GM18868 (cell line): ENCODE data around the gene TMBIM4.
"Not testable (repeated sequence)": the region's sequence is repeated elsewhere in the genome, so short reads cannot be mapped to it uniquely, and the experiment has no call there.

ENCODE experiments used
- ATAC-seq: cut with Tn5 transposase; IDR thresholded peaks from one replicate; pipeline ENCODE4 v1.9.1; 2021; ENCODE audit warnings: mild to moderate bottlenecking, moderate library complexity; ENCODE audit not compliant: unreplicated experiment

The TMBIM4 gene, protein sequence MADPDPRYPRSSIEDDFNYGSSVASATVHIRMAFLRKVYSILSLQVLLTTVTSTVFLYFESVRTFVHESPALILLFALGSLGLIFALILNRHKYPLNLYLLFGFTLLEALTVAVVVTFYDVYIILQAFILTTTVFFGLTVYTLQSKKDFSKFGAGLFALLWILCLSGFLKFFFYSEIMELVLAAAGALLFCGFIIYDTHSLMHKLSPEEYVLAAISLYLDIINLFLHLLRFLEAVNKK

GRCh38 chr12:66169221-66170170 lies at the start of gene TMBIM4:
Gene TMBIM4 (minus strand): TSS chr12:66169996. CDS start chr12:66169951, 45 bp downstream.
- peak; percentile 78 for ATAC-seq

DNA sequence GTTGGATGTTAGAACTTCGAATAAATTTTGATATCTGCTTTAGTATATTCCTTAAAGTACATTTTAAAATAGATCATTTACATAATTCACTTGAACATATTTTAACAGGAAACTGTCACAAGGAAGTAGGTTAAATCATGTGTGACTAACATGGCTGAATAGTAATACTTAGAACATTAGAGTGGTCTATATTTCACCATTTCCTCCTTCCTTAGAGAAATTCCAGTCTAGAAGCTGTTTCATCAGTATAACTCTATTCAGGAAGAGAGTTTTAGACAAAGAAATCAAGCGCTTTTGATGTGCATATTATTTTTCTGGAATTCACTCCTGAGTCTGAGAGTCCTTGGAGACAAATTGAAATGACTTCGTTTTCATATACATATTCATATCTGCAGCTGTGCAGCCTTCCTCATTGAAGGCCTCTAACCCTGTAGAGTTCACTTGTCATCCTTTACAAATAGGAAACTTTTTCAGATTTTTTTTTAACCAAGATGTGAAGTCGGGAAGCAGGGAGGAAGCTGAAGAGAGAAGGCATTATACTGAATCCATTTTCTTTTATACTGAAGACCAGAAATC lies 47.6 kb upstream of the TMBIM4 start:
- ATAC-seq: no peak

- ATAC-seq: not testable (repeated sequence)
Measured at GRCh38 chr12:66213011-66213410, 43.2 kb upstream of the TMBIM4 start.

GRCh38 chr12:66211573-66211972 lies 41.8 kb upstream of the TMBIM4 start:
- not testable (repeated sequence) for ATAC-seq

GRCh38 chr12:66210840-66211239 lies 41.0 kb upstream of the TMBIM4 start:
- ATAC-seq: no peak

- no peak for ATAC-seq
Measured at GRCh38 chr12:66206141-66206540, 36.3 kb upstream of the TMBIM4 start.

DNA sequence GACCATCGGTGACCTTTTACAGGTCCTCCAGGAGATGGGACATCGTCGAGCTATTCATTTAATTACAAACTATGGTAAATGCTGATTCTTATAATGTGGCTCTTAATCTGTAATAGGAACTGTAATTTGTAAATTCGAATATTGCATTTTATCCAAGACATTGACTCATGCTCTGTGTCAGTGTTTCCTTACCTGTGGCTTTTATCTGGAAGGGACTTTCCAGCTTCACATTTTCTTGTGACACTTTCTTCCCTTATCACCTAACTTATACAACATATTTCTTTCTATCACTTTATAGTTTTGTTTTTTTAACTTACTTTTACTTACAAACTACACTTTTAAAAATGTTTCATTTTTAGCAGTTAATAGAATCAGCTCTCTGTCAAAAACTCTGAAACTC lies 34.0 kb upstream of the TMBIM4 start:
- ATAC-seq: peak; percentile 77

- no peak for ATAC-seq
Measured at GRCh38 chr12:66199831-66200509, 30.2 kb upstream of the TMBIM4 start.

DNA sequence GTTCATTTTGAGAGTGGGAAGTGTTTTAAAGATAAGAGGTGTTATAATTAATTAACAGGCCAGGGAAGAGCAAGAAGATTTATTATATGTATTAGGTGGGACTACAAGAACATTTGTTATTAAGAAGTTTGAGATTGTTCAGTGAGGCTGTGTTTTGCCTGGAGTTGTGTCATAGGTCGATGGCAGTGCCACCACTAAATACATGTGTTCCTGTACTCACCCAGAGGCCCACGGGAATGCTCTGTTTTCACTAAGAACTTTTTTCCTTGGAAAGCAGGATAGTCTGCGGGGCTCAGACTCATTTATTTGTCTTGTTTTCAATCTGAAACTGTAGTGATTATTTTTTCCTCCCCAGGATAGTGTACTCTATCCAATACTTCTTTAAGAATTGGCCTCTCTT lies 29.3 kb upstream of the TMBIM4 start:
- ATAC-seq: no peak

DNA sequence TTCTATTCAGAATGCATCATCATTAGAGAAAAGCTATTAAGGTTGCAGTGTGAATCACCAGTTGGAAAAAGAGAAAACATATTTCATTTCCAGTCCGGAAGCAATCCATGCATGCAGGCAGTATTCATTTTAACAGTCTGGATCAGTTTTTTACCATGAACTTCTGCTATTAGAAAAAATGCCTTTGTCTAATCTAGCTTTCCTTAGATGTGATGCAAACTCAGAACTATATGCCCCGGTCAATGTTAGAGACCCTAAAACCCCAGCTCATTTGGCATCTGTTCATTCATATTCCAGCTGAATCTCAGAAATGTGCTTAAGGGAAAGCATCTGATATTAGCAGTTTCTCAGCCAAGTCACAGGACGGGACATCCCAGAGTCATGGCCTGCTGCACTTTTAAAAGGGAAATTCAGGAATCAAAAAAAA lies 27.7 kb upstream of the TMBIM4 start:
- no peak for ATAC-seq

- peak; percentile 86 for ATAC-seq
Measured at GRCh38 chr12:66196806-66197205, 27.0 kb upstream of the TMBIM4 start.

DNA sequence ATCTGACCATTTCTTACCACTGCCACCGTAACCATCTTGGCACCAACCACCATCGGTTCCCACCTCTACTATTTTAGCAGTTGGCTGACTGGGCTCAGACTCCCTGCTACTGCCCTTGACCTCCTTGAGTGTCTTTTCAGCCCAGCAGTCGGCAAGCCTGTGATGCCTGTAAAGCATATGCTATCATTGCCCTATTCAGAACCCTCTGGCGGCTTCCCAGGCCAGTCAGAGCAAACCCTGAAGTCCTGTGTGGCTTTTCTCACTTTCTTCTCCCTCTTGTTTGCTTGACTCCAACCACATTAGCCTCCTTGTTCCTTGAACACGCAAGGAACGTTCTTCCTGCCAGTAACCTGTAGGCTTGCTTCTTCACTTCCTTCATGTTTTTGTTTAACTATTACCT lies 25.4 kb upstream of the TMBIM4 start:
- no peak for ATAC-seq

- ATAC-seq: no peak
Measured at GRCh38 chr12:66194122-66194521, 24.3 kb upstream of the TMBIM4 start.

DNA sequence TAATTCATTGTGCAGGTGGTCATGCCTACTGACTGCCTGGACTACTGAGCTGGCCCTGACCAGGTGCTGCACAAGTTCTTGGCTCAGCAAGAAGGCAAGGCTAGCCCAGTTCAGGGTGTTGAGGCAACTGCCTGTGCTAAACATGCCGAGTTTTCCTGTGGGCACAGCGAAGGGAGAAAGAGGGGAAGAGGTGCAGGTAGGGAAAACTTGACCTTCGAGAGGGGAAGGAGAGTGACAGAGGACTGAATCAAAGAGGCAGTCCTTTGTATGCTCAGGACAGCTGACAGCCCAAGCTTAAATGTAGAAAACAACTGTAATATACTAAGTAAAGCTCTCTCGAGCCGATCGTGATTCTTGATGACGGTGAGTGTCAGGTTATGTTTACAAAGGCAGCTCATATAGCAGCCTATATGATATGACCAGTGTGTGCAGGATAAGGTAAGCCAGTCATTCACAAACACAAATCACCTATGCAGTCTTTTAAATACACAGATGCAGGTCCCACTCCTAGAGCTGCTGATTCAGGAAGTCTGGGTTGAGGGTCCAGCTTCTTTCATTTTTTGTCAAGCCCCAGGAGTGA lies 21.8 kb upstream of the TMBIM4 start:
- ATAC-seq: no peak

DNA sequence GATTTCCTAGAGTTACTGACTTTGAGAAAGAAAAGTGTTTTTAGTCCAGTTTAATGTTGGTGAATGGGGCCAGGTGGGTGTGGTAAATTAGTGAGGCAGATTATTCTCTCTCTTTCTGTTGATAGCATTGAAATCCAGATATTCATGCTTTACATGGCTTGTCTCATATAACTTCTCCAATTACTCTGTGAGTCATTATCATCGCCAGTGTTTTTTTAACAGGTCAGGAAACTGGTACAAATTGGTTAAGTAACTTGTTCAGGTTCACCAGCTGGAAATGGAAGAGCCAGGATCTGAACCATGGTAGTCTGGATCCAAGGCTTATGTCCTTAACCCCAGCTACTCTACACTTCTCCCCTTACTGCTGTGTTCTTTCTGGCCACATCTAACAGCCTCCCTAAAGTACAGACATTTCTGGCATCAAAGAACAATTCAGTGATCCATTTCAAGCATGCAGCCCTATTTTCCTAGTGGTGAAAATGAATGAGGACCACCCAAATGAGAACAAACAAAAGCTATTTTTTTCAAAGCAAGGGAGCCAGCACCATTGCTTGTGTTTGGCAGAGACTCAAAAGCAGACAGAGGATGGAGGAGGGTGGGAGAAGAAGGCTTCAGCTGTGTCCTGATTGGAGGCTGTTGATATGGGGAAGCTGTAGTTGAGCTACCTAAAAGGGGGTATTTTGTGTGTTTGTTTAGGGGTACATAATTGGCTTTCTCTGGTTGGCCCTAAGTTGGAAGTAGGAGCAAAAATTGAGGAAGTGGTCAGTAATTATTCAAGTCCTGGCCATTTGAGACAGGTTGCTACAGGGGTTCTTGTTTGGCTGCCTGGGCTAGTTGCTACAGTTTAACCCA lies 20.9 kb upstream of the TMBIM4 start:
- peak; percentile 39 for ATAC-seq

DNA sequence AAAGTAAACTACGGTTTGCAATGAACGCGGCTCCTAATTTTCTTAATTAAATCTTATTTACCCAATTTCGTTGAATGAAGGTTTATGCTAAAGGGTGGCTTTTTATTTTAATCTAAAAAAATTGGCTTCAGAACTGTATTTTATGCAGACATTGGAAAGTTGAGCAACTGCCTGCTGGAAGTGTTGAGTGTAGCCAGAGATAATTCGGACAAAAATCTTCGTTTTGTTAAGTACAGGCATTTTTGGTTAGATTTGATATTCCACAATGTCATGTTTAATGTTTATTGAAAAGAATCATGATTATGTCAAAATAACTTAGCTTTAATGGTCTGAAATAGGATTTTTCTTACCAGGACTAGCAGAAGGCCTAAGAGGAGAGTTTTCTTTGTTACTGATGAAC lies 20.1 kb upstream of the TMBIM4 start:
- no peak for ATAC-seq

GRCh38 chr12:66189486-66189843 lies 19.7 kb upstream of the TMBIM4 start:
- peak; percentile 3 for ATAC-seq

DNA sequence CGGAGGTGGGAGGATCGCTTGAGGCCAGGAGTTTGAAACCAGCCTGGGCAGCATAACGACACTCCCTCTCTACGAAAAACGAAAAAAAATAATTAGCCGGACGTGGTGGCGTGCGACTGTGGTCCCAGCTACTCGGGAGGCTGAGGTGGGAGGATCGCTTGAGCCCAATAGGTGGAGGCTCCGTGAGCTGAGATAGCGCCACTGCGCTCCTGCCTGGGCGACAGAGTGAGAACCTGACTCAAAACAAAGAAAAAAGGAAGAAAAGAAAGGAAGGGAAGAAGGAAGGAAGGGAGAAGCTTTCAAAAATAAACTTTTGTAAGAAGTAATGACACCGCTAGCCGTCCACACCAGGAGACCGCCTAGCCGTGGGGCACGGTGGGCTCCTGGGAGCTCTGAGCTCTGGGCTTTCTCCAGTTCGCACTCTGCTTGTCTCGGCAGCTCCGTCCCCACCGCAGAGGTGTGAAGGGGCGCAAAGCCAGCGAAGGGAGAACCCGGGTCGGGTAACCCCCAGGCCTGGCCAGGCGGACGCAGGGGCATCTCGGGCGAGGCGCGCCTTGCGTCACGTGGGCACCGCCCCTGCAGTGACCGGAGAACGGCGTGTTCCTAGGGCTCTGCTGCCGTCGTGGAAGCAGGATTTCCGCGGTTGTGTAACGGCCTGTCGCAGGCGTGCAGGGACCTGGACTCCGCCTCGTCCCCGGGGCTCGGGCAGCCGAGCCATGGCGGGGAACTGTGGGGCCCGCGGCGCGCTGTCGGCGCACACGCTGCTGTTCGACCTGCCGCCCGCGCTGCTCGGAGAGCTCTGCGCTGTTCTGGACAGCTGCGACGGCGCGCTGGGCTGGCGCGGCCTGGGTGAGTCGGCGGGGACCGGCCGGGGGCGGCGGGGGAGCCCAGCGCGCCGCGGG lies 19.0 kb upstream of the TMBIM4 start, which contains the start of gene IRAK3:
Gene IRAK3 (plus strand): TSS at position 631 of the 902 bp plus-strand sequence. CDS start 86 bp downstream, at position 717.
- peak; percentile 51 for ATAC-seq

DNA sequence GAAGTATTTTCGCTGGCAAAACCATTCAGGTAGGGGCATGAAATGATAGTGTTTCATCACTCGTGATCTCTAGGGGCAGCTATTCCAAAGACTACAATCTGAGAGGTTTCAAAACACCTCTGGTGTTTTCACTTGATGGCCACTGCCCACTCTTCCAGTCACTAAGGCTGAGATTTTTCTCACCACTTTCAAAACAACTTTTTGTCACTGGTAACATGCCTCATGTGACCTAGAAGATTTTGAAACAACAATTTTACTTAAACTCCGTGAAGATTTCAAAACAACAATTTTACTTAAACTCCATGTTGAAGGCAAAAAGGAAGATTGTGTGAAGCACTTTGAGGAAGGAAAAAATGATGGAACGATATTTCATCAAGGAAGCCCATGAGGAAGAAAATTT lies 18.0 kb upstream of the TMBIM4 start:
- no peak for ATAC-seq
